Neural cell (in vitro differentiated cells): ENCODE results near the gene CACNA2D1. TPM values are rescaled to one million over a fixed set of nuclear protein-coding genes. Genes with fewer than 3 reads are reported as not detected.

Source experiments
- H2AFZ ChIP-seq: fragments of 200-600, 300-800 bp; sonication (generic), shearing (Covaris generic); 2 replicates; pipeline ENCODE4 v1.6.0; 2014; ENCODE audit warnings: low read depth, mild to moderate bottlenecking, antibody characterized with exemption, low read length, moderate library complexity
- H3F3A ChIP-seq: fragments of 200-600 bp; shearing (Covaris generic); 2 replicates; pipeline ENCODE4 v1.6.1; 2016; ENCODE audit warnings: mild to moderate bottlenecking, moderate library complexity, mixed read lengths, antibody characterized with exemption, low read length; ENCODE audit not compliant: insufficient read depth, poor library complexity, severe bottlenecking
- H3K27ac ChIP-seq: fragments of 200-600, 300-800 bp; sonication (generic), shearing (Covaris generic); 2 replicates; pipeline ENCODE4 v1.5.1; 2014; ENCODE audit warnings: mild to moderate bottlenecking, low read length, moderate library complexity
- H3K27me3 ChIP-seq: fragments of 300-800, 200-600 bp; sonication (generic), shearing (Covaris generic); 2 replicates; pipeline ENCODE4 v1.6.0; 2014; ENCODE audit warnings: mild to moderate bottlenecking, low read depth, low read length, moderate library complexity; ENCODE audit not compliant: insufficient read depth
- H3K36me3 ChIP-seq: fragments of 300-800, 200-600 bp; sonication (generic), shearing (Covaris generic); 2 replicates; pipeline ENCODE4 v1.5.1; 2014; ENCODE audit warnings: mild to moderate bottlenecking, antibody characterized with exemption, low read length, moderate library complexity; ENCODE audit not compliant: insufficient read depth
- H3K4me2 ChIP-seq: fragments of 300-800, 200-600 bp; sonication (generic), shearing (Covaris generic); 2 replicates; pipeline ENCODE4 v1.6.0; 2014; ENCODE audit warnings: mild to moderate bottlenecking, low read length
- H3K4me3 ChIP-seq: fragments of 300-800, 200-600 bp; sonication (generic), shearing (Covaris generic); 2 replicates; pipeline ENCODE4 v1.5.1; 2014; ENCODE audit warnings: mild to moderate bottlenecking, low read length, moderate library complexity
- H3K79me2 ChIP-seq: fragments of 200-600 bp; shearing (Covaris generic); replicated peaks from 2 replicates; pipeline ENCODE4 v1.6.0; 2014; ENCODE audit warnings: mild to moderate bottlenecking, low read length, moderate library complexity; ENCODE audit not compliant: insufficient read depth
- H3K9ac ChIP-seq: fragments of 300-800, 200-600 bp; sonication (generic), shearing (Covaris generic); 2 replicates; pipeline ENCODE4 v1.6.1; 2016; ENCODE audit warnings: mild to moderate bottlenecking, low read length, mixed read lengths
- H3K9me2 ChIP-seq: fragments of 200-600 bp; shearing (Covaris generic); 2 replicates; pipeline ENCODE4 v1.6.1; 2016; ENCODE audit warnings: mild to moderate bottlenecking, low read length, mixed read lengths; ENCODE audit not compliant: insufficient read depth
- H3K9me3 ChIP-seq: fragments of 200-600, 300-800 bp; sonication (generic), shearing (Covaris generic); 2 replicates; pipeline ENCODE4 v1.6.1; 2016; ENCODE audit warnings: mild to moderate bottlenecking, mixed run types, low read length, moderate library complexity, mixed read lengths
- H4K20me1 ChIP-seq: fragments of 200-600 bp; shearing (Covaris generic); 2 replicates; pipeline ENCODE4 v1.6.1; 2016; ENCODE audit warnings: mild to moderate bottlenecking, mixed run types; ENCODE audit not compliant: insufficient read depth
- EP300 ChIP-seq: fragments of 450-650 bp; conservative IDR thresholded peaks from 2 replicates; pipeline ENCODE4 v1.6.1; 2014; ENCODE audit warnings: antibody characterized with exemption, mild to moderate bottlenecking, moderate library complexity; ENCODE audit not compliant: poor library complexity, severe bottlenecking
- EZH2 ChIP-seq: fragments of 200-600, 300-800 bp; shearing (Covaris generic), sonication (generic); IDR thresholded peaks from 2 replicates; pipeline ENCODE4 v1.6.1; 2014; ENCODE audit warnings: antibody characterized with exemption, low read length, borderline replicate concordance, mild to moderate bottlenecking; ENCODE audit not compliant: insufficient read depth, poor library complexity, severe bottlenecking
- MXI1 ChIP-seq: fragments of 450-650 bp; conservative IDR thresholded peaks from 2 replicates; pipeline ENCODE4 v1.6.1; 2014; ENCODE audit warnings: antibody characterized with exemption, mild to moderate bottlenecking; ENCODE audit not compliant: poor library complexity, severe bottlenecking
- POLR2AphosphoS5 ChIP-seq: IDR thresholded peaks from 2 replicates; pipeline ENCODE4 v1.6.1; 2012
- RAD21 ChIP-seq: fragments of 450-650 bp; conservative IDR thresholded peaks from 2 replicates; pipeline ENCODE4 v1.6.1; 2014; ENCODE audit warnings: antibody characterized with exemption, mild to moderate bottlenecking, moderate library complexity
- SMC3 ChIP-seq: fragments of 450-650 bp; conservative IDR thresholded peaks from 2 replicates; pipeline ENCODE4 v1.6.1; 2014; ENCODE audit warnings: antibody characterized with exemption, mild to moderate bottlenecking, moderate library complexity; ENCODE audit not compliant: poor library complexity
- TAF1 ChIP-seq: IDR thresholded peaks from 2 replicates; pipeline ENCODE4 v1.6.1; 2012; ENCODE audit warnings: low read depth
- polyA plus RNA-seq: library from polyadenylated mRNA; depleted of rRNA; stranded (reverse); fragments of >200 nt; gene quantifications from 2 replicates; pipeline ENCODE4 v1.2.3, GENCODE V29; 2014
- TF ChIP-seq, protein P1 (sequence below): IDR thresholded peaks from 2 replicates; pipeline ENCODE4 v1.6.1; 2012; ENCODE audit warnings: borderline replicate concordance
- TF ChIP-seq, protein P2 (sequence below): fragments of 450-650 bp; IDR thresholded peaks from 2 replicates; pipeline ENCODE4 v1.5.1; 2014; ENCODE audit warnings: antibody characterized with exemption, mild to moderate bottlenecking, moderate library complexity; ENCODE audit not compliant: poor library complexity, severe bottlenecking

Gene CACNA2D1
- polyA plus RNA-seq, 1 donor from 2014 or later: 7.0 TPM

DNA sequence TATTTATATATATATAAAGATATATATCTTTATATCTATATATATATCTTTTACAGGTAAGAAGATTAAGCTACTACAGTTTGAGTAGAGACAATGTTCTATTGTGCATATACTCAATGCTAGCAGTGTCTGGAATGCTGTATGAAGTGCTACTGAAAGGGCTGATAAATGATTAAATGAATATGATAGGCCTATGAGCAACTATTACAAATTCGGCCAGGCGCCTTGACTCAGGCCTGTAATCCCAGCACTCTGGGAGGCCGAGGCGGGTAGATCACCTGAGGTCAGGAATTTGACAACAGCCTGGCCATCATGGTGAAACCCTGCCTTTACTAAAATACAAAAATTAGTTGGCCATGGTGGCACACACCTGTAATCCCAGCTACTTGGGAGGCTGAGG is 297.1 kb downstream of the CACNA2D1 start:
- H4K20me1 ChIP-seq: no peaks in the 10 kb centered on the region
- H3K4me2 ChIP-seq: no peak overlapping the region
- no peak overlapping the region for H3K27ac ChIP-seq
- no peak overlapping the region for H3K9ac ChIP-seq
- TF ChIP-seq EZH2 (no peak), EP300 (no peak), TAF1 (no peak), RAD21 (no peak), MXI1 (no peak), POLR2AphosphoS5 (no peak), SMC3 (no peak)
- TF ChIP-seq, protein P1, sequence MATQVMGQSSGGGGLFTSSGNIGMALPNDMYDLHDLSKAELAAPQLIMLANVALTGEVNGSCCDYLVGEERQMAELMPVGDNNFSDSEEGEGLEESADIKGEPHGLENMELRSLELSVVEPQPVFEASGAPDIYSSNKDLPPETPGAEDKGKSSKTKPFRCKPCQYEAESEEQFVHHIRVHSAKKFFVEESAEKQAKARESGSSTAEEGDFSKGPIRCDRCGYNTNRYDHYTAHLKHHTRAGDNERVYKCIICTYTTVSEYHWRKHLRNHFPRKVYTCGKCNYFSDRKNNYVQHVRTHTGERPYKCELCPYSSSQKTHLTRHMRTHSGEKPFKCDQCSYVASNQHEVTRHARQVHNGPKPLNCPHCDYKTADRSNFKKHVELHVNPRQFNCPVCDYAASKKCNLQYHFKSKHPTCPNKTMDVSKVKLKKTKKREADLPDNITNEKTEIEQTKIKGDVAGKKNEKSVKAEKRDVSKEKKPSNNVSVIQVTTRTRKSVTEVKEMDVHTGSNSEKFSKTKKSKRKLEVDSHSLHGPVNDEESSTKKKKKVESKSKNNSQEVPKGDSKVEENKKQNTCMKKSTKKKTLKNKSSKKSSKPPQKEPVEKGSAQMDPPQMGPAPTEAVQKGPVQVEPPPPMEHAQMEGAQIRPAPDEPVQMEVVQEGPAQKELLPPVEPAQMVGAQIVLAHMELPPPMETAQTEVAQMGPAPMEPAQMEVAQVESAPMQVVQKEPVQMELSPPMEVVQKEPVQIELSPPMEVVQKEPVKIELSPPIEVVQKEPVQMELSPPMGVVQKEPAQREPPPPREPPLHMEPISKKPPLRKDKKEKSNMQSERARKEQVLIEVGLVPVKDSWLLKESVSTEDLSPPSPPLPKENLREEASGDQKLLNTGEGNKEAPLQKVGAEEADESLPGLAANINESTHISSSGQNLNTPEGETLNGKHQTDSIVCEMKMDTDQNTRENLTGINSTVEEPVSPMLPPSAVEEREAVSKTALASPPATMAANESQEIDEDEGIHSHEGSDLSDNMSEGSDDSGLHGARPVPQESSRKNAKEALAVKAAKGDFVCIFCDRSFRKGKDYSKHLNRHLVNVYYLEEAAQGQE: no peak
- TF ChIP-seq, protein P2, sequence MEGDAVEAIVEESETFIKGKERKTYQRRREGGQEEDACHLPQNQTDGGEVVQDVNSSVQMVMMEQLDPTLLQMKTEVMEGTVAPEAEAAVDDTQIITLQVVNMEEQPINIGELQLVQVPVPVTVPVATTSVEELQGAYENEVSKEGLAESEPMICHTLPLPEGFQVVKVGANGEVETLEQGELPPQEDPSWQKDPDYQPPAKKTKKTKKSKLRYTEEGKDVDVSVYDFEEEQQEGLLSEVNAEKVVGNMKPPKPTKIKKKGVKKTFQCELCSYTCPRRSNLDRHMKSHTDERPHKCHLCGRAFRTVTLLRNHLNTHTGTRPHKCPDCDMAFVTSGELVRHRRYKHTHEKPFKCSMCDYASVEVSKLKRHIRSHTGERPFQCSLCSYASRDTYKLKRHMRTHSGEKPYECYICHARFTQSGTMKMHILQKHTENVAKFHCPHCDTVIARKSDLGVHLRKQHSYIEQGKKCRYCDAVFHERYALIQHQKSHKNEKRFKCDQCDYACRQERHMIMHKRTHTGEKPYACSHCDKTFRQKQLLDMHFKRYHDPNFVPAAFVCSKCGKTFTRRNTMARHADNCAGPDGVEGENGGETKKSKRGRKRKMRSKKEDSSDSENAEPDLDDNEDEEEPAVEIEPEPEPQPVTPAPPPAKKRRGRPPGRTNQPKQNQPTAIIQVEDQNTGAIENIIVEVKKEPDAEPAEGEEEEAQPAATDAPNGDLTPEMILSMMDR: no peak
- H2AFZ ChIP-seq: no peak overlapping the region
- no peak overlapping the region for H3K4me3 ChIP-seq
- H3K79me2 ChIP-seq: no peaks in the 10 kb centered on the region
- H3F3A ChIP-seq: no peaks in the 10 kb centered on the region
- H3K27me3 ChIP-seq: no peaks in the 10 kb centered on the region
- no peaks in the 10 kb centered on the region for H3K36me3 ChIP-seq
- no peaks in the 10 kb centered on the region for H3K9me2 ChIP-seq
- no peaks in the 10 kb centered on the region for H3K9me3 ChIP-seq

DNA sequence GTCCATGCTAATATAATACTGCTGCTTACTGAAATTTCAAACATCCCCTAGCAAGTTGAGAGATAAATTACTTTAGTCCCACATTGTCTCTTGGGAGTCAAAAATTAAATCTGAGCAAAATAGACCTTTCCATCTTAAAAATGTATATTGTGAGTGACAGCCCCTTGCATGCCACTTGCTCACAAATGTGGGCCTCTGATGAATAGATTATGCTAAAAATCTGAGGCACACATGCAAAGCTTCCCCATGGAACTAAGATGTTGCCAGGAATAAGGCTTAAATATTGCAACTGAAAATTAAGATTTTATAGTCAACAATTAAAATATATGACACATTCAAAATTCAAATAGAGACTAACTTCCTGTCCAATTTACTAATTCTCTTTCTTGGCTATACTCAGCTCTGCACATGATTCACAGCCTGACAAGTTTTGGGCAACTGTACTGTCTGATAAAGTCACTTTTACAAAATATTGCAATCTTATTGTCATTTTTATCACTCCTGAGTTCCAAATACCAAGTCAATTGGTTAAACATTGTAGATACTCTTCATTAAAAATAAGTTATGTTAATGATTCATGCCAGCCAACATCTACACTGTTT is 301.2 kb downstream of the CACNA2D1 start:
- H3K4me2 ChIP-seq: no peak overlapping the region
- no peaks in the 10 kb centered on the region for H3K9me3 ChIP-seq
- no peaks in the 10 kb centered on the region for H3K9me2 ChIP-seq
- H3K27me3 ChIP-seq: no peaks in the 10 kb centered on the region
- H3K79me2 ChIP-seq: no peaks in the 10 kb centered on the region
- no peak overlapping the region for H2AFZ ChIP-seq
- H3K9ac ChIP-seq: no peak overlapping the region
- H3K36me3 ChIP-seq: no peaks in the 10 kb centered on the region
- TF ChIP-seq, protein P1: no peak
- no peak for TF ChIP-seq SMC3
- TF ChIP-seq RAD21: no peak
- no peak for TF ChIP-seq EZH2
- TF ChIP-seq MXI1: no peak
- TF ChIP-seq, protein P2: no peak
- TF ChIP-seq POLR2AphosphoS5: no peak
- no peak for TF ChIP-seq TAF1
- no peak for TF ChIP-seq EP300
- no peaks in the 10 kb centered on the region for H4K20me1 ChIP-seq
- H3K27ac ChIP-seq: no peak overlapping the region
- H3F3A ChIP-seq: no peaks in the 10 kb centered on the region
- H3K4me3 ChIP-seq: no peak overlapping the region
